Cardiac fibroblast (primary cell): ENCODE results near the gene GCGR.

ENCODE experiments used
- DNase-seq, 2 donors: peaks; one replicate each; pipeline versions ENCODE4 v3.0.0 to v3.0.0-alpha.2; 2010; ENCODE audit warnings: low read depth in 2 of 2
- H3K4me3 ChIP-seq, 2 donors: replicated peaks in 1 of 2; 1 replicate in 1 of 2; 2 replicates in 1 of 2; pipeline ENCODE4 v1.5.1; 2011; ENCODE audit warnings: low read depth in 2 of 2, low read length in 2 of 2, mild to moderate bottlenecking in 2 of 2, moderate library complexity in 1 of 2
- CTCF ChIP-seq: IDR thresholded peaks from one replicate; pipeline ENCODE4 v1.5.1; 2011; ENCODE audit warnings: low read depth, mild to moderate bottlenecking, low read length, inconsistent platforms

GCGR gene

GRCh38 chr17:81844887-81845286 is 40.9 kb downstream of the GCGR start:
- DNase-seq: no peak
- TF ChIP-seq CTCF: no peak
- H3K4me3 ChIP-seq: no peak overlapping the region

GRCh38 chr17:81845361-81845760 is 41.4 kb downstream of the GCGR start:
- no peak for DNase-seq
- TF ChIP-seq CTCF: no peak
- no peak overlapping the region for H3K4me3 ChIP-seq

- H3K4me3 ChIP-seq: no peak overlapping the region
- no peak for TF ChIP-seq CTCF
- no peak for DNase-seq
Observed at GRCh38 chr17:81845881-81846742, 42.2 kb downstream of the GCGR start.

GRCh38 chr17:81846743-81847689 is 43.1 kb downstream of the GCGR start:
- no peak for DNase-seq
- TF ChIP-seq CTCF: no peak
- H3K4me3 ChIP-seq: no peak overlapping the region

GRCh38 chr17:81849457-81849856 is 45.5 kb downstream of the GCGR start:
- DNase-seq: no peak
- no peak overlapping the region for H3K4me3 ChIP-seq
- no peak for TF ChIP-seq CTCF

DNA sequence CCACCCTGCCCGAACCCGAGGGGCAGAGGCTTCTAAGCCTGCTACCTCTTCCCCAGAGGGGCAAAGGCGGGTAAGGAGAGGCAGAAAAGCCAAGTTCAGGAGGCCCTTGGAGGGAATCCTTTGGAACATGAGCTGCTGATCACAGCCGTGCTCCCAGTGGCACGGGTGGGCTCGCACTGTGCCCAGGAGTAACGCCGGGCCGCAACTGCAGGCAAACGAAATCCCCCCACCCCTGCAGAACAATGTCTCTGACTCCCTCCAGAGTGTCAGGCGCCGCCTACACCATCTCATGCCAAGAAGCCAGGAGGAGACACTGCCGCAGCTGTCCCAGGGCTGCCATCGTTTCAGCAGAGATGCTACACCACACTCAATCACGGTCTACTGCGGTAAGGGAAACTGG is 47.5 kb downstream of the GCGR start:
- TF ChIP-seq CTCF: no peak
- DNase-seq: no peak
- no peak overlapping the region for H3K4me3 ChIP-seq
